ENCODE measurements around the gene HSPA14. TPM values are rescaled to one million over a fixed set of nuclear protein-coding genes. Genes with fewer than 3 reads are reported as not detected.

The HSPA14 gene
- total RNA-seq, 2 donors from 2014 or later: 17.1 to 24.9 TPM

DNA sequence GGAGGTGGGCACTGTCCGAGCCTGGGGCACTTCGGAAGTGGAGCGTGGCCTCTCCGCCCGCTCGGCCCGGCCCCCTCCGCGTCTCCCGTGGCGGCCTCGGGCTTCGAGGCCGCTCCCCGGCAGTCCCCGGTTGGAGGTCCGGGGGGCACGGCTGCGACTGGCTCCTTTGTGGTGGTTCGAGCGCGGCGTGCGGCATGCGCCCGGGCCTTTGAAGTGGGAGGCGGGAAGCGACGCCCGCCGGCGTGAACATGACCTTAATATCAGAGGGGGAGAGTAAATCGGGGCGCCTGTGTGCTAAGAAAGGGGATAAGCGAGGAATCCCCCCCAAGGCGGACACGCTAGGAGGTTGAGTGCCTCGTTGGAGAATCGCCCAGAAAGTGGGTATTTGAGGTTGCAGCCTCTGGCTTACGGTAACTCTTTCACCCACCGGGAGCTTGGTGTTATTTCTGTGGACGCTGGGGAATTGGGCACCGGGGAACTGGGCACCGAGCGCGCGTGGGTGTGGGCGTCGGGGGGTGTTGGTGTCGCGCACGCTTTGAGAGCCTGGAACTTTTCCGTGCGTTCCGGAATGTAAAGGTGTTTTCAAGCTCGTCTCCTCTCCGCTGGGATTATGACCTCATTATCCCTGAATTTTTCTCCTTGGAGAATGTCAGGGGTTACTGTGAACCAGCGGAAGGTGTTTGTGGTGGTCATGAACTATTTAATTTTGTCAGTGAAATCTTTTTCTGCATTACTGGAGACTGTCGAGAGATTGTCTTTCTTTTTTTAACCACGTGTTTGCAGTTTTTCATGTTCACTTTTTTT is 41.2 kb downstream of the HSPA14 start:
- Mint-ChIP-seq H3K27ac (peak overlapping the region; percentile 99), H3K36me3 (ENCODE audit: low read depth) (peaks cover 7% of the 10 kb centered on the region), H3K4me1 (peaks cover 25% of the 10 kb centered on the region), H3K27me3 (ENCODE audit: insufficient read depth) (no peaks in the 10 kb centered on the region), H3K4me3 (peak overlapping the region; percentile 96), H3K9me3 (no peaks in the 10 kb centered on the region)
- H3K27ac ChIP-seq (ENCODE audit: low read depth, low read length): peak overlapping the region; percentile 93
- TF ChIP-seq, protein P1, sequence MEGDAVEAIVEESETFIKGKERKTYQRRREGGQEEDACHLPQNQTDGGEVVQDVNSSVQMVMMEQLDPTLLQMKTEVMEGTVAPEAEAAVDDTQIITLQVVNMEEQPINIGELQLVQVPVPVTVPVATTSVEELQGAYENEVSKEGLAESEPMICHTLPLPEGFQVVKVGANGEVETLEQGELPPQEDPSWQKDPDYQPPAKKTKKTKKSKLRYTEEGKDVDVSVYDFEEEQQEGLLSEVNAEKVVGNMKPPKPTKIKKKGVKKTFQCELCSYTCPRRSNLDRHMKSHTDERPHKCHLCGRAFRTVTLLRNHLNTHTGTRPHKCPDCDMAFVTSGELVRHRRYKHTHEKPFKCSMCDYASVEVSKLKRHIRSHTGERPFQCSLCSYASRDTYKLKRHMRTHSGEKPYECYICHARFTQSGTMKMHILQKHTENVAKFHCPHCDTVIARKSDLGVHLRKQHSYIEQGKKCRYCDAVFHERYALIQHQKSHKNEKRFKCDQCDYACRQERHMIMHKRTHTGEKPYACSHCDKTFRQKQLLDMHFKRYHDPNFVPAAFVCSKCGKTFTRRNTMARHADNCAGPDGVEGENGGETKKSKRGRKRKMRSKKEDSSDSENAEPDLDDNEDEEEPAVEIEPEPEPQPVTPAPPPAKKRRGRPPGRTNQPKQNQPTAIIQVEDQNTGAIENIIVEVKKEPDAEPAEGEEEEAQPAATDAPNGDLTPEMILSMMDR (conservative IDR thresholded peaks at IDR 0.05): no peak
- WGBS, 2 experiments (ENCODE audit: insufficient coverage in 1 of 2, insufficient read length in 1 of 2): 0 to 1% methylated on average over 13 to 60 of the region's 60 CpGs
- peaks cover 5% of the 10 kb centered on the region for H3K4me1 ChIP-seq (ENCODE audit: control insufficient read depth, insufficient read depth, low read length)
- peak overlapping the region; percentile 95 for H3K4me3 ChIP-seq (ENCODE audit: low read length)
- peak; percentile 65 for DNase-seq
- no peaks in the 10 kb centered on the region for H3K9me3 ChIP-seq (ENCODE audit: control insufficient read depth, low read length)
- no peaks in the 10 kb centered on the region for H3K27me3 ChIP-seq (ENCODE audit: control insufficient read depth, insufficient read depth, low read length, poor library complexity, severe bottlenecking)
- peak overlapping the region; percentile 96 for H3K9ac ChIP-seq (ENCODE audit: extremely low read depth, low read length, poor library complexity, severe bottlenecking)
- H3K36me3 ChIP-seq (ENCODE audit: control insufficient read depth, insufficient read depth, low read length): peaks cover 7% of the 10 kb centered on the region

DNA sequence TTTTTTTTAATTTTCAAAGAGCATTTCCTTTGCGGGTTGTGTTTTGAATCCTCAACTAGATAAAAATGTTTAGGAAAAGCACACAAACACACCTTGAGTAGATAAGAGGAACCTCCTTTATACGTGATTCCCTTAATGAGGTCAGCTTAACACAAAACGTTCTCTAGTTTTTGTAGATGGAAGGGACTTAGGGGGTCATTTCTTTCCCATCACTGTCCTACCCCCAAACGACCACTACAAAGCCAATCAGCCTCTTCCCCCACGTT is 41.8 kb downstream of the HSPA14 start:
- TF ChIP-seq, protein P1 (conservative IDR thresholded peaks at IDR 0.05): no peak
- Mint-ChIP-seq H3K36me3 (ENCODE audit: low read depth) (peaks cover 7% of the 10 kb centered on the region), H3K9me3 (no peaks in the 10 kb centered on the region), H3K27ac (peak overlapping the region; percentile 99), H3K4me1 (peaks cover 25% of the 10 kb centered on the region), H3K27me3 (ENCODE audit: insufficient read depth) (no peaks in the 10 kb centered on the region), H3K4me3 (peak overlapping the region; percentile 96)
- peaks cover 7% of the 10 kb centered on the region for H3K36me3 ChIP-seq (ENCODE audit: control insufficient read depth, insufficient read depth, low read length)
- H3K9ac ChIP-seq (ENCODE audit: extremely low read depth, low read length, poor library complexity, severe bottlenecking): peak overlapping the region; percentile 96
- H3K9me3 ChIP-seq (ENCODE audit: control insufficient read depth, low read length): no peaks in the 10 kb centered on the region
- H3K4me3 ChIP-seq (ENCODE audit: low read length): peak overlapping the region; percentile 95
- no peaks in the 10 kb centered on the region for H3K27me3 ChIP-seq (ENCODE audit: control insufficient read depth, insufficient read depth, low read length, poor library complexity, severe bottlenecking)
- H3K27ac ChIP-seq (ENCODE audit: low read depth, low read length): no peak overlapping the region
- peaks cover 5% of the 10 kb centered on the region for H3K4me1 ChIP-seq (ENCODE audit: control insufficient read depth, insufficient read depth, low read length)
- no peak for DNase-seq
- 0% methylated on average over 5 of the region's 5 CpGs; no CpG with 5 or more reads in 1 of the 2 experiments for WGBS, 2 experiments (ENCODE audit: insufficient coverage in 1 of 2, insufficient read length in 1 of 2)

- peak overlapping the region; percentile 96 for H3K9ac ChIP-seq (ENCODE audit: extremely low read depth, low read length, poor library complexity, severe bottlenecking)
- Mint-ChIP-seq H3K9me3 (no peaks in the 10 kb centered on the region), H3K4me1 (peaks cover 25% of the 10 kb centered on the region), H3K4me3 (peak overlapping the region; percentile 96), H3K27ac (peak overlapping the region; percentile 99), H3K27me3 (ENCODE audit: insufficient read depth) (no peaks in the 10 kb centered on the region), H3K36me3 (ENCODE audit: low read depth) (peaks cover 7% of the 10 kb centered on the region)
- peaks cover 5% of the 10 kb centered on the region for H3K4me1 ChIP-seq (ENCODE audit: control insufficient read depth, insufficient read depth, low read length)
- no peak overlapping the region for H3K27ac ChIP-seq (ENCODE audit: low read depth, low read length)
- no peaks in the 10 kb centered on the region for H3K27me3 ChIP-seq (ENCODE audit: control insufficient read depth, insufficient read depth, low read length, poor library complexity, severe bottlenecking)
- TF ChIP-seq, protein P1 (conservative IDR thresholded peaks at IDR 0.05): no peak
- peak; percentile 53 for DNase-seq
- H3K36me3 ChIP-seq (ENCODE audit: control insufficient read depth, insufficient read depth, low read length): peaks cover 7% of the 10 kb centered on the region
- WGBS, 2 experiments (ENCODE audit: insufficient coverage in 1 of 2, insufficient read length in 1 of 2): 47 to 58% methylated on average over 4 to 6 of the region's 7 CpGs
- H3K4me3 ChIP-seq (ENCODE audit: low read length): peak overlapping the region; percentile 95
- no peaks in the 10 kb centered on the region for H3K9me3 ChIP-seq (ENCODE audit: control insufficient read depth, low read length)
Measured at GRCh38 chr10:14880229-14880628, 42.1 kb downstream of the HSPA14 start.
